Astrocyte (in vitro differentiated cells and primary cell): ENCODE measurements around the gene USP40.

Source experiments
- EZH2 ChIP-seq: IDR thresholded peaks from 2 replicates; pipeline ENCODE4 v1.6.1; 2012; ENCODE audit warnings: mild to moderate bottlenecking, low read length, inconsistent platforms; ENCODE audit not compliant: insufficient read depth
- TF ChIP-seq, protein P1 (sequence below): IDR thresholded peaks from 2 replicates; pipeline ENCODE4 v1.5.1; 2011; ENCODE audit warnings: low read depth, mild to moderate bottlenecking, inconsistent platforms, low read length, moderate library complexity; ENCODE audit not compliant: insufficient read depth

- TF ChIP-seq, protein P1, sequence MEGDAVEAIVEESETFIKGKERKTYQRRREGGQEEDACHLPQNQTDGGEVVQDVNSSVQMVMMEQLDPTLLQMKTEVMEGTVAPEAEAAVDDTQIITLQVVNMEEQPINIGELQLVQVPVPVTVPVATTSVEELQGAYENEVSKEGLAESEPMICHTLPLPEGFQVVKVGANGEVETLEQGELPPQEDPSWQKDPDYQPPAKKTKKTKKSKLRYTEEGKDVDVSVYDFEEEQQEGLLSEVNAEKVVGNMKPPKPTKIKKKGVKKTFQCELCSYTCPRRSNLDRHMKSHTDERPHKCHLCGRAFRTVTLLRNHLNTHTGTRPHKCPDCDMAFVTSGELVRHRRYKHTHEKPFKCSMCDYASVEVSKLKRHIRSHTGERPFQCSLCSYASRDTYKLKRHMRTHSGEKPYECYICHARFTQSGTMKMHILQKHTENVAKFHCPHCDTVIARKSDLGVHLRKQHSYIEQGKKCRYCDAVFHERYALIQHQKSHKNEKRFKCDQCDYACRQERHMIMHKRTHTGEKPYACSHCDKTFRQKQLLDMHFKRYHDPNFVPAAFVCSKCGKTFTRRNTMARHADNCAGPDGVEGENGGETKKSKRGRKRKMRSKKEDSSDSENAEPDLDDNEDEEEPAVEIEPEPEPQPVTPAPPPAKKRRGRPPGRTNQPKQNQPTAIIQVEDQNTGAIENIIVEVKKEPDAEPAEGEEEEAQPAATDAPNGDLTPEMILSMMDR, result no peak
- TF ChIP-seq EZH2, result no peak
These were observed 98.4 kb downstream of the USP40 start for GRCh38 chr2:233468047-233468740.
